K562 (cell line): Measurements from ENCODE around the gene ATP5F1D. TPM values are rescaled to one million over a fixed set of nuclear protein-coding genes. Genes with fewer than 3 reads are reported as not detected.

Source experiments
- ASH1L ChIP-seq: fragments of 450-650 bp; IDR thresholded peaks from 2 replicates; pipeline ENCODE4 v1.6.1; 2018; ENCODE audit warnings: borderline replicate concordance, mild to moderate bottlenecking, low read depth; ENCODE audit not compliant: partially characterized antibody
- BACH1 ChIP-seq: fragments of 200-800 bp; sonication (Bioruptor generic); IDR thresholded peaks from 2 replicates; pipeline ENCODE4 v1.6.1; 2016; ENCODE audit warnings: missing genetic modification characterization, missing compliant biosample characterization
- CREB5 ChIP-seq: fragments of 250-450 bp; sonication (Bioruptor Pico); IDR thresholded peaks from 2 replicates; pipeline ENCODE4 v1.5.0; 2020; ENCODE audit warnings: mild to moderate bottlenecking
- DMBX1 ChIP-seq: fragments of 250-450 bp; sonication (Bioruptor Pico); IDR thresholded peaks from 2 replicates; pipeline ENCODE4 v1.8.0; 2022; ENCODE audit warnings: inconsistent platforms, mild to moderate bottlenecking, moderate library complexity, borderline replicate concordance
- HDAC3 ChIP-seq: fragments of 450-650 bp; IDR thresholded peaks from 2 replicates; pipeline ENCODE4 v1.6.1; 2018; ENCODE audit warnings: borderline replicate concordance, mild to moderate bottlenecking, moderate library complexity; ENCODE audit not compliant: partially characterized antibody
- IRF2 ChIP-seq: sonication (generic); formaldehyde crosslinking; IDR thresholded peaks from 2 replicates; pipeline ENCODE4 v1.8.1; 2022; ENCODE audit warnings: mild to moderate bottlenecking, missing genetic modification reagents
- KLF16 ChIP-seq: IDR thresholded peaks from 2 replicates; pipeline ENCODE4 v1.6.1; 2016; ENCODE audit warnings: antibody characterized with exemption
- MCM5 ChIP-seq: fragments of 450-650 bp; IDR thresholded peaks from 2 replicates; pipeline ENCODE4 v1.6.1; 2016; ENCODE audit warnings: low read depth
- MEF2A ChIP-seq: IDR thresholded peaks from 2 replicates; pipeline ENCODE4 v1.6.1; 2011; ENCODE audit warnings: low read depth, mild to moderate bottlenecking, low read length, moderate library complexity; ENCODE audit not compliant: control insufficient read depth
- MLLT1 ChIP-seq, 2 experiments: fragments of 450-650 bp; IDR thresholded peaks; 2 replicates each; pipeline ENCODE4 v1.6.1; 2016
- NR0B1 ChIP-seq: fragments of 450-650 bp; IDR thresholded peaks from one replicate; pipeline ENCODE4 v1.6.1; 2018; ENCODE audit warnings: mild to moderate bottlenecking, moderate library complexity; ENCODE audit not compliant: partially characterized antibody
- RBM15 ChIP-seq: fragments of 200-400 bp; formaldehyde crosslinking; IDR thresholded peaks from 2 replicates; pipeline ENCODE4 v1.6.1; 2018; ENCODE audit warnings: mild to moderate bottlenecking, low read length, moderate library complexity; ENCODE audit not compliant: insufficient read depth
- SREBF1 ChIP-seq: fragments of 150-350 bp; IDR thresholded peaks from 2 replicates; pipeline ENCODE4 v1.6.1; 2014; ENCODE audit warnings: antibody characterized with exemption, low read depth, low read length, borderline replicate concordance
- TAF1 ChIP-seq: IDR thresholded peaks from 2 replicates; pipeline ENCODE4 v1.6.1; 2011; ENCODE audit warnings: mild to moderate bottlenecking, low read length, moderate library complexity; ENCODE audit not compliant: insufficient read depth, control insufficient read depth, severe bottlenecking; ENCODE audit errors: extremely low read depth
- UBTF ChIP-seq, 2 experiments: IDR thresholded peaks; 2 replicates each; pipeline ENCODE4 v1.6.1; 2012; ENCODE audit warnings: improper control_type of control experiment in 2 of 2, low read depth in 2 of 2, low read length in 2 of 2, borderline replicate concordance in 1 of 2
- USF2 ChIP-seq: sonication (generic); formaldehyde crosslinking; IDR thresholded peaks from 2 replicates; pipeline ENCODE4 v1.5.0; 2020; ENCODE audit warnings: missing genetic modification reagents
- ZBTB1 ChIP-seq: sonication (generic); formaldehyde crosslinking; IDR thresholded peaks from 2 replicates; pipeline ENCODE4 v1.8.1; 2023; ENCODE audit warnings: missing genetic modification reagents, low read depth, mild to moderate bottlenecking, borderline replicate concordance
- ZNF146 ChIP-seq: IDR thresholded peaks from one replicate; pipeline ENCODE4 v1.6.1; 2018; ENCODE audit warnings: missing compliant biosample characterization; ENCODE audit not compliant: unreplicated experiment
- ZNF217 ChIP-seq: sonication (generic); formaldehyde crosslinking; IDR thresholded peaks from 2 replicates; pipeline ENCODE4 v1.8.0; 2022; ENCODE audit warnings: mild to moderate bottlenecking, missing genetic modification reagents
- ZNF830 ChIP-seq: fragments of 250-450 bp; sonication (Bioruptor Pico); IDR thresholded peaks from 2 replicates; pipeline ENCODE4 v1.5.0; 2021; ENCODE audit warnings: mild to moderate bottlenecking
- polyA plus RNA-seq, 8 experiments: library from polyadenylated mRNA; depleted of rRNA in 4 of 8; stranded (reverse) in 5 of 8; unstranded in 3 of 8; fragments of >200 nt; fragmentation: Nextera tagmentation in 2 of 8; fragmentation: Illumina TruSeq in 1 of 8; extraction: Ambion mirVana in 2 of 8; extraction: Trizol in 1 of 8; gene quantifications; 2 replicates each; pipeline versions ENCODE4 v1.2.1 to v1.2.3, GENCODE V29; 2011 to 2014; ENCODE audit warnings: inconsistent platforms in 1 of 8, missing spikeins in 1 of 8
- total RNA-seq, 7 experiments: library from RNA; depleted of rRNA in 6 of 7; stranded (reverse); fragments of >200 nt in 6 of 7; fragmentation: Illumina TruSeq in 2 of 7; extraction: Trizol in 2 of 7; gene quantifications; 2 replicates each; pipeline versions ENCODE4 v1.2.1 to v1.2.3, GENCODE V29; 2011 to 2021; ENCODE audit warnings: low replicate concordance in 1 of 7

Gene ATP5F1D
- total and polyA plus RNA-seq, 9 of the 15 experiments (the other 6 are each of a cell fraction or from before 2014, with no cell fraction given) = 3.9 to 409 (median 36.8) TPM

GRCh38 chr19:1268226-1269064 is 26.9 kb downstream of the ATP5F1D start (continued):
- TF ChIP-seq ZNF146 (CRISPR knock-in tag) = peak; percentile 6
- TF ChIP-seq MEF2A = no peak
- TF ChIP-seq UBTF (IDR thresholded peaks at IDR 0.05; ENCODE audit: borderline replicate concordance in 1 of 2, low read depth in 2 of 2, low read length in 2 of 2) = no peak
- no peak for TF ChIP-seq ZBTB1
- TF ChIP-seq NR0B1 = no peak
- TF ChIP-seq BACH1 (tag) = no peak
- TF ChIP-seq ZNF217 (CRISPR knock-in tag) = no peak
- no peak for TF ChIP-seq USF2 (CRISPR knock-in tag)
- no peak for TF ChIP-seq CREB5
- TF ChIP-seq RBM15 = no peak
- no peak for TF ChIP-seq MCM5
- 0 out of 4 replicates have a peak, but pooled peaks of 1 of the 2 experiments have one; percentile 46 for TF ChIP-seq MLLT1 (IDR thresholded peaks at IDR 0.05)
- no peak for TF ChIP-seq KLF16
- TF ChIP-seq TAF1 = no peak
- TF ChIP-seq DMBX1 = no peak
- TF ChIP-seq ASH1L = no peak
- no peak for TF ChIP-seq ZNF830 (CRISPR knock-in tag)
- no peak for TF ChIP-seq IRF2 (CRISPR knock-in tag)
- TF ChIP-seq SREBF1 = no peak
- TF ChIP-seq HDAC3 = no peak
